ENCODE results near the gene GSKIP.

- no peak for TF ChIP-seq CTCF (conservative IDR thresholded peaks at IDR 0.05 in 1 of 2, IDR thresholded peaks at IDR 0.05 in 1 of 2; ENCODE audit: low read depth in 1 of 2, low read length in 2 of 2)
- TF ChIP-seq EZH2 (IDR thresholded peaks at IDR 0.05; ENCODE audit: low read length, missing control alignments): no peak
Measured at GRCh38 chr14:96362965-96363750, at the start of gene GSKIP, which contains the start of gene ATG2B.

All from fibroblast of lung (primary cell).